Mesothelial cell of epicardium (in vitro differentiated cells): Measurements from ENCODE around the gene DCHS1. TPM values are rescaled to one million over a fixed set of nuclear protein-coding genes. Genes with fewer than 3 reads are reported as not detected.

Source experiments
- DNase-seq, 2 experiments: peaks; one replicate each; pipeline ENCODE4 v3.0.0; 2021; ENCODE audit warnings: low spot score in 2 of 2; ENCODE audit not compliant: unreplicated experiment in 2 of 2
- H3K27ac Mint-ChIP-seq: 2 replicates; pipeline ENCODE4 v1.8.0; 2021; ENCODE audit warnings: mixed read lengths
- H3K27me3 Mint-ChIP-seq: 2 replicates; pipeline ENCODE4 v1.8.0; 2021; ENCODE audit warnings: low read depth, mixed read lengths
- H3K36me3 Mint-ChIP-seq: 2 replicates; pipeline ENCODE4 v1.8.0; 2021; ENCODE audit warnings: mixed read lengths
- H3K4me1 Mint-ChIP-seq: 2 replicates; pipeline ENCODE4 v1.8.0; 2021; ENCODE audit warnings: mixed read lengths
- H3K4me3 Mint-ChIP-seq: 2 replicates; pipeline ENCODE4 v1.8.0; 2021; ENCODE audit warnings: mild to moderate bottlenecking, moderate library complexity, mixed read lengths
- H3K9me3 Mint-ChIP-seq: 2 replicates; pipeline ENCODE4 v1.8.0; 2021; ENCODE audit warnings: mixed read lengths
- total RNA-seq: library from RNA; stranded (reverse); gene quantifications from 3 replicates; pipeline ENCODE4 v1.2.1, GENCODE V29; 2021
- TF ChIP-seq, protein P1 (sequence below): fragments of 200-600 bp; sonication (generic); IDR thresholded peaks from one replicate; pipeline ENCODE4 v1.5.0; 2021; ENCODE audit warnings: antibody characterized with exemption; ENCODE audit not compliant: unreplicated experiment

Gene DCHS1
- total RNA-seq, 1 donor from 2014 or later = 81.2 TPM

DNA sequence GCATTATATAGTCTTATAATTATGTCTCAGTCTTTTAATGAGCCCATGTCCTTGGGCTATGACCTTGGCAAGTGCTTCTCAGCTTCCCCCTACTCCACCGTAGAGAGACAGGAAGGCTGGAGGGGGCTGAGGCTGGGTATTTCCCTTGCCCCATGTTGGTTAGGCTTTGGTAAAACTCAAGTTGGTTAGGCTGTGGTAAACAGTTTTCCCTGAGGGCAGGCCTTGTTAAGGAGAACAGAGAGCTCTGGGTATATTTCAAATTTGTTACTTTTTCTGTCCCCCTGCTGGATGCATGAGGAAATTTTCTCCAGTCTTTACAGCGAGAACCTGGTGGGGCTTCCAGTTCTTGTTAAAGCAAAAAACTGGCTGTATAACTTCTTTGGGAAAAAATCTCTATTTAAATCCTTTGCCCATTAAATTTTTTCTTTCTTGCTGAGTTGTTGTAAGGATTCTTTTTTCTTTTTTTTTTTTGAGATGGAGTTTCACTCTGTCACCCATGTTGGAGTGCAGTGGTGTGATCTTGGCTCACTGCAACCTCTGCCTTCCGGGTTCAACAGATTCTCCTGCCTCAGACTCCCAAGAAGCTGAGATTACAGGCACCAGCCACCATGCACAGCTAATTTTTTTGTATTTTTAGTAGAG, 12.2 kb upstream of the DCHS1 start:
- Mint-ChIP-seq H3K9me3 (peaks cover 5% of the 10 kb centered on the region), H3K36me3 (no peaks in the 10 kb centered on the region), H3K4me3 (no peak overlapping the region), H3K27ac (no peak overlapping the region), H3K27me3 (peaks cover 26% of the 10 kb centered on the region), H3K4me1 (no peaks in the 10 kb centered on the region)
- TF ChIP-seq, protein P1, sequence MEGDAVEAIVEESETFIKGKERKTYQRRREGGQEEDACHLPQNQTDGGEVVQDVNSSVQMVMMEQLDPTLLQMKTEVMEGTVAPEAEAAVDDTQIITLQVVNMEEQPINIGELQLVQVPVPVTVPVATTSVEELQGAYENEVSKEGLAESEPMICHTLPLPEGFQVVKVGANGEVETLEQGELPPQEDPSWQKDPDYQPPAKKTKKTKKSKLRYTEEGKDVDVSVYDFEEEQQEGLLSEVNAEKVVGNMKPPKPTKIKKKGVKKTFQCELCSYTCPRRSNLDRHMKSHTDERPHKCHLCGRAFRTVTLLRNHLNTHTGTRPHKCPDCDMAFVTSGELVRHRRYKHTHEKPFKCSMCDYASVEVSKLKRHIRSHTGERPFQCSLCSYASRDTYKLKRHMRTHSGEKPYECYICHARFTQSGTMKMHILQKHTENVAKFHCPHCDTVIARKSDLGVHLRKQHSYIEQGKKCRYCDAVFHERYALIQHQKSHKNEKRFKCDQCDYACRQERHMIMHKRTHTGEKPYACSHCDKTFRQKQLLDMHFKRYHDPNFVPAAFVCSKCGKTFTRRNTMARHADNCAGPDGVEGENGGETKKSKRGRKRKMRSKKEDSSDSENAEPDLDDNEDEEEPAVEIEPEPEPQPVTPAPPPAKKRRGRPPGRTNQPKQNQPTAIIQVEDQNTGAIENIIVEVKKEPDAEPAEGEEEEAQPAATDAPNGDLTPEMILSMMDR = peak; percentile 68
- no peak for DNase-seq

DNA sequence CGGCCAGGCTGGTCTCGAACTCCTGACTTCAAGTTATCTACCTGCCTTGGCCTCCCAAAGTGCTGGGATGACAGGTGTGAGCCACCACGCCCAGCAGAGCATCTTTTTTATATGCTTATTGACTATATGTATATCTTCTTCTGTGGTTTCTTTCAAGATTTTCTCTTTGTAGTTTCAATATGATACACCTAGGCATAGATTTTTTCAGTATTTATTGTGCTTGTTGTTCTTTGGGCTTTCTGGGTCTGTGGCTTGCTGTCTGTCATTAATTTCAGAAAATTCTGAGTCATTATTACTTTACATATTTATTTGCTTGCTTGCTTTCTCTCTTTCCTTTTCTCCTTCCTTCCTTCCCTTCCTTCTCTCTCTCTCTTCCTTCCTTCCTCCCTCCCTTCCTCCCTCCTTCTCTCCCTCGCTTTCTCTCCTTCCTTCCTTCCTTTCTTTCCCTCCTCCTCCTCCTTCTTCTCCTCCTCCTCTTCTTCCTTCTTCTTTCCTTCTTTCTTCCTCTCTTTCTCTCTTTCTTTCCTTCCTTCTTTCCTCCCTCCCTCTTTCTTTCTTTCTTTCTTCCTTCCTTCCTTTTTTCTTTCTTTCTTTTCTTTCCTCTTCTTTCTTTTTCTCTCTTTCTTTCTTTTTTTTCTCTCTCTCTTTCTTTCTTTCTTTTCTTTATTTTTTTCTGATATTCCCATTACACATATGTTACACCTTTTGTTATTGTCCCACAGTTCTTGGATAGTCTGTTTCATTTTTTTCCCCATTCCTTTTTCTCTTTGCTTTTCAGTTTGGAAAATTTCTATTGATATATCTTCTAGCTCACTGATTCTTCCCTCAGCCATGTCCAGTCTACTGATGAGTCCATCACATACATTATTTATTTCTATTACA, 10.9 kb upstream of the DCHS1 start:
- no peak for DNase-seq
- Mint-ChIP-seq H3K4me3 (no peak overlapping the region), H3K27ac (no peak overlapping the region), H3K36me3 (no peaks in the 10 kb centered on the region), H3K4me1 (no peaks in the 10 kb centered on the region), H3K27me3 (peaks cover 26% of the 10 kb centered on the region), H3K9me3 (peaks cover 5% of the 10 kb centered on the region)
- TF ChIP-seq, protein P1 = no peak

DNA sequence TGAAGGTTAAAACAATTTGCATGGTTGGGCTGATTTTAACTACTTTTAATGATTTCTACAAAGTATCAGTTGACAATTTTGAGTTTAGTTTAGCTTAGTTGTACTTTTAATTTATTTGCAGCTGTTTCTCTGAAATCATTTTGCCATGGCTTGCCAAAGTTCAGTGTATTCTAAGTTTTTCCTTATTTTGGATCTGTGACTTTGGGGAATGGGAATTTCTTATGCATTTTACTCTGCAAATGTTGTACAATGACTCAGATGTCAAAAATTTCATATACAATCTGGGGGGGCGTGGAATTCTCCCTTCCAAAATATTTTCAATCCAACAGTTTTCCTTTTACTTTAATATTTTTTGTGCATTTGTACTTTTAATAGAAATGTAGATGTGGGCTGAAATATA, 8.9 kb upstream of the DCHS1 start:
- H3K4me1 Mint-ChIP-seq = no peaks in the 10 kb centered on the region
- H3K27me3 Mint-ChIP-seq = peaks cover 24% of the 10 kb centered on the region
- no peak overlapping the region for H3K4me3 Mint-ChIP-seq
- TF ChIP-seq, protein P1 = no peak
- no peak overlapping the region for H3K27ac Mint-ChIP-seq
- H3K9me3 Mint-ChIP-seq = peaks cover 5% of the 10 kb centered on the region
- H3K36me3 Mint-ChIP-seq = no peaks in the 10 kb centered on the region
- no peak for DNase-seq

DNA sequence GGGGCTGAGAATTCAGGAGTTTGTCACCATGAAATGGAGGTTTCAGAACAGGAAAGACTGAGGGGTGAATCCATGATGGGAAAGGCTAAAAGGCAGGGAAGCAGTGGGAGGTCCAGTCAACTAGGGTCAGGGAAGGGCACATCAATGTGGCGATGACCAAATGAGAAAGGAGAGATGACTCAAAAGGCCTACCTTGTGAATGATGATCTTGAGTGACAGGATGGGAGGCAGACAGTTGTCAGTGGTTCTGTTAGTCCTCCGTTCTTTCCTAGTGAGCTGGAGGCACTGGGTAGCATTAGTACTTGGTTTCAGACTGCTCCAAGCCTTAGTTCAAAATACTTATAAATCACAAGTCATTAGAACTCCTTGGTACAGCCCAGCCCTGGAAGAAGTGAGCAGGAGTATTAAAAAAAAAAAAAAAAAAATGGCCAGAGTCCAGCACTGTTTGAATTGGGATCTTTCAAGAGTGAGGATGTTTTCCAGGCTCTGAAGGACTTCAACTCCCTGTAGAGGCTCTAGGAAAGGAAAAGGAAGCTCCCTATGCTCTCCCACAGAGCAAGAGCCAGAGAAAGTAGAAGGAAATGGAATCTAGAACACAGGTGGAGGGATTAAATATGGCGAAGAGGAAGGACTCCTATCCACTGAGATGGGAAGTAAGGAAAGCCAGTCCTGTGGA, 8.3 kb upstream of the DCHS1 start:
- Mint-ChIP-seq H3K9me3 (peaks cover 5% of the 10 kb centered on the region), H3K4me1 (no peaks in the 10 kb centered on the region), H3K27ac (no peak overlapping the region), H3K4me3 (no peak overlapping the region), H3K36me3 (no peaks in the 10 kb centered on the region), H3K27me3 (peaks cover 24% of the 10 kb centered on the region)
- TF ChIP-seq, protein P1 = no peak
- no peak for DNase-seq

DNA sequence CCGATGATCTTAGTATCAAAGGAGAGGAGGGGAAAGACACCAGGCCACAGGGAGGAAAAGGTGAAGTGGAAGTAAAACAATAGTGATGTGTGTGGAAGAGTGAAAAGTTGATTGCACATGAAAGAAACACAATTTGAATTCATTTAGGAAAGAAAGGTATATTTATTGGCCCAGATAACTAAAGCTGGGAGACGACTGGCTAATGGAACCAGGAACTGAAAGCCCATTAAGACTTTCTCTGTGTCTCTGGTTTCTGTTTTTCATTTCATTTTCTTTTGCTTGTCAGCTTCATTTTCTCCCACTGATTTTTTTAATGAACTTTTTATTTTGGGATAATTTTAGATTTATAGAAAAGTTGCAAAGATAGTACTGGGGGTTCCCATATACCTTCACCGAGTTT, 5.1 kb upstream of the DCHS1 start:
- no peaks in the 10 kb centered on the region for H3K9me3 Mint-ChIP-seq
- H3K4me1 Mint-ChIP-seq = peaks cover 12% of the 10 kb centered on the region
- H3K27ac Mint-ChIP-seq = no peak overlapping the region
- peaks cover 31% of the 10 kb centered on the region for H3K27me3 Mint-ChIP-seq
- no peak for DNase-seq
- H3K4me3 Mint-ChIP-seq = no peak overlapping the region
- no peaks in the 10 kb centered on the region for H3K36me3 Mint-ChIP-seq
- TF ChIP-seq, protein P1 = no peak
